Naive thymus-derived CD4-positive, alpha-beta T cell (primary cell): ENCODE results near the gene SH3RF3. TPM values are rescaled to one million over a fixed set of nuclear protein-coding genes. Genes with fewer than 3 reads are reported as not detected.

ENCODE experiments used
- ATAC-seq: fragments of 150-1000 bp; cut with Tn5 transposase; 2 replicates; pipeline ENCODE4 v1.10.0; 2021; ENCODE audit warnings: mild to moderate bottlenecking, moderate library complexity
- CTCF ChIA-PET: fragments of 350-600 bp; sonication (Branson Sonifier 250); formaldehyde crosslinking; loops from one replicate; lab custom pipeline; 2021; ENCODE audit warnings: antibody characterized with exemption; lab: Charles Lee
- POLR2A ChIA-PET: fragments of 350-600 bp; sonication (Branson Sonifier 250); formaldehyde crosslinking; loops from one replicate; lab custom pipeline; 2021; ENCODE audit warnings: antibody characterized with exemption, inconsistent platforms; lab: Charles Lee
- DNase-seq, 9 donors: peaks; one replicate each; pipeline versions ENCODE4 v3.0.0 to v3.0.0-alpha.2; 2020 to 2022; ENCODE audit warnings: mixed read lengths in 1 of 9
- H3K27ac ChIP-seq: one replicate; pipeline ENCODE4 v1.7.0; 2013; ENCODE audit warnings: mild to moderate bottlenecking, low read depth, low read length, moderate library complexity
- H3K27me3 ChIP-seq, 2 donors: one replicate each; pipeline ENCODE4 v1.7.0; 2013; ENCODE audit warnings: low read length in 2 of 2, mild to moderate bottlenecking in 2 of 2, moderate library complexity in 2 of 2; ENCODE audit not compliant: control insufficient read depth in 2 of 2, insufficient read depth in 2 of 2
- H3K36me3 ChIP-seq, 3 experiments: 1 replicate in 2 of 3; 2 replicates in 1 of 3; pipeline ENCODE4 v1.7.0; 2013; ENCODE audit warnings: low read length in 3 of 3, mild to moderate bottlenecking in 3 of 3, moderate library complexity in 1 of 3; ENCODE audit not compliant: insufficient read depth in 3 of 3, control insufficient read depth in 2 of 3
- H3K4me1 ChIP-seq, 2 donors: one replicate each; pipeline ENCODE4 v1.7.0; 2013; ENCODE audit warnings: low read length in 2 of 2, mild to moderate bottlenecking in 2 of 2, moderate library complexity in 1 of 2; ENCODE audit not compliant: control insufficient read depth in 2 of 2, insufficient read depth in 2 of 2
- H3K4me3 ChIP-seq: 2 replicates; pipeline ENCODE4 v1.7.0; 2013; ENCODE audit warnings: mild to moderate bottlenecking, low read length
- H3K9me3 ChIP-seq, 3 experiments: 1 replicate in 2 of 3; 2 replicates in 1 of 3; pipeline ENCODE4 v1.7.0; 2013; ENCODE audit warnings: low read length in 3 of 3; ENCODE audit not compliant: control insufficient read depth in 2 of 3
- H3K27ac Mint-ChIP-seq, 9 donors: one replicate each; pipeline ENCODE4 v1.8.0; 2020 to 2022; ENCODE audit warnings: mixed read lengths in 9 of 9, mild to moderate bottlenecking in 8 of 9, moderate library complexity in 5 of 9, inconsistent platforms in 2 of 9
- H3K27me3 Mint-ChIP-seq, 5 donors: one replicate each; pipeline ENCODE4 v1.8.0; 2021 to 2022; ENCODE audit warnings: mixed read lengths in 5 of 5, mild to moderate bottlenecking in 1 of 5
- H3K36me3 Mint-ChIP-seq, 5 donors: one replicate each; pipeline ENCODE4 v1.8.0; 2020 to 2022; ENCODE audit warnings: mixed read lengths in 5 of 5, mild to moderate bottlenecking in 3 of 5, inconsistent platforms in 1 of 5
- H3K4me1 Mint-ChIP-seq, 7 donors: one replicate each; pipeline ENCODE4 v1.8.0; 2020 to 2022; ENCODE audit warnings: mixed read lengths in 7 of 7, mild to moderate bottlenecking in 3 of 7, inconsistent platforms in 1 of 7
- H3K4me3 Mint-ChIP-seq, 10 donors: one replicate each; pipeline ENCODE4 v1.8.0; 2020 to 2022; ENCODE audit warnings: mild to moderate bottlenecking in 10 of 10, mixed read lengths in 10 of 10, moderate library complexity in 6 of 10, inconsistent platforms in 2 of 10
- H3K9me3 Mint-ChIP-seq, 11 donors: one replicate each; pipeline ENCODE4 v1.8.0; 2020 to 2022; ENCODE audit warnings: mixed read lengths in 11 of 11, mild to moderate bottlenecking in 4 of 11, inconsistent platforms in 1 of 11, moderate library complexity in 1 of 11
- intact Hi-C, 2 donors: fragments of 100-400 bp; cut with micrococcal nuclease; formaldehyde crosslinking; loops; one replicate each; pipeline ENCODE4 v1.15.1; 2023
- polyA plus RNA-seq, 2 donors: library from polyadenylated mRNA; unstranded; fragments of 300-500 nt; fragmentation: Illumina TruSeq; gene quantifications; one replicate each; pipeline ENCODE4 v1.2.3, GENCODE V29; 2021
- total RNA-seq, 6 experiments: library from RNA in 5 of 6; stranded (reverse) in 5 of 6; gene quantifications; 1 replicate in 5 of 6; 2 replicates in 1 of 6; pipeline ENCODE4 v1.2.3 and lab custom pipeline; 2021 to 2026

SH3RF3 gene
- total and polyA plus RNA-seq, 7 experiments from 2014 or later: 0.19 to 11.5 (median 4.8) TPM

DNA sequence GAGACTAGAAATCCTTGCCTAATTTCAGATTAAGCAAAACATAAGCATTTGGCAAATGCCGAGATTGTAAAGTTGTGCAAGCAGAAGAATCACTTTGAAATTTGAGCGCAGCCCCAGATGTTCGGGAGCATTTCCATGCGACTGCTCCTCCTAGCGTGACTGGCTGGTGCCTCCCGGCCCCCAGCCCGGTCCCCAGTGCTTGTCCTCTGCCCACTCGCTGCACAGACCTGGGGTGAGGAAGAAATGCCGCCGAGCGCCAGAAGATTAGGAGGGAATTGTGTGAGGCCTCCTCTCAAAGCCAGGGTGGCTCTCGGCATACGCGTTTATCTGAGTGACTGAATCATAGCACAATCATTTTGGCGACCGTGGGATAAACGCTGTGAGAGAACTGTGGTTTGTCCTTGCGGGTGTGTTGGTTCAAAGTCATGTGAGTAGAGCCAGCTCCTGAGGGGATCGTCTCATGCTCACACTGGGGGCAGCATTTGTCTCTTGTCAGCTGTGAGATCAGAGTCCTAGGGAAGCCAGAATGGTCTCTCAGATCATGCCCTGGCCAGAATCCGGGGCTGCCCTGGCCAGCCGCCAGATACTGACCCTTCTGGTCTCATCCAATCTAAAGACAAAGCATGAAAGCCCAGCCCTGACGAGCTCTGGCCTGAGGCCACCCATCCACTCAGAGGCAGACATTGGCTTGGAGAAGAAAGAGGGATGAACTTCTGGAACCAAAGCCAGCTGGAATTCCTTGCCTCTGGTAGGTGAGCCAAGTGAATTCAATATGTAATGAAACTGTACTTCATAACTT is 189.3 kb downstream of the SH3RF3 start:
- ChIA-PET CTCF (no interaction called here), POLR2A (interaction anchor here (0.6 kb wide), 1 partner anchor 15 kb away, joined by 3 read pairs; no protein-coding TSS in a partner anchor)
- H3K4me3 ChIP-seq: no peak overlapping the region
- no peaks in the 10 kb centered on the region for H3K27me3 ChIP-seq
- no peaks in the 10 kb centered on the region for H3K36me3 ChIP-seq
- Mint-ChIP-seq H3K9me3 (peaks cover 0 to 2% (median 0%) of the 10 kb centered on the region in 11 donors), H3K36me3 (no peaks in the 10 kb centered on the region), H3K4me1 (peaks cover 14 to 67% (median 32%) of the 10 kb centered on the region in 7 donors), H3K4me3 (no peak overlapping the region), H3K27ac (peak overlapping the region in 1 of 9 donors; percentile 34), H3K27me3 (peaks cover 0 to 35% (median 0%) of the 10 kb centered on the region in 5 donors)
- intact Hi-C loops: no loop called here
- DNase-seq (no peak), ATAC-seq (no peak)
- no peak overlapping the region for H3K27ac ChIP-seq
- no peaks in the 10 kb centered on the region for H3K9me3 ChIP-seq
- peaks cover 0 to 14% of the 10 kb centered on the region in 2 donors for H3K4me1 ChIP-seq

DNA sequence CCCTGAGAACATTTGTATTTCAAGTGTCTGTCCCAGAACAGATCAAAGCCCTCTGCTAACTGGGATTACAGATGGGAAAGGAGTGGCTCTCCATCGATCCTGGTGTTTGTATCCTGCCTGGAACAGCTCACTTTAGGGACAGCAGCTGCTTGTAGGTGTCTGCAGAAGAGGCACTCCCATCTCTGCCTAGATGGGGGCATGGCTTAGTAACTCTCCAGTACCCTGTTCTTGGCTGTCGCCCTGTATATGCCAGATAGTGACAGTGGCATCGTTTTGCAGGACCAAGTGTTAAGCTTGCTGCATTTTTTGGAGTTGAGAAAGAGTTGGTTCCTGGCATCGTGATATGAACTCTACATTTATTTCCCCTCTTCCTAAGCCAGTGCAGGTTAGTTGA is 189.9 kb downstream of the SH3RF3 start:
- Histone ChIP-seq H3K27ac (no peak overlapping the region), H3K27me3 (no peaks in the 10 kb centered on the region), H3K36me3 (no peaks in the 10 kb centered on the region), H3K4me1 (peaks cover 0 to 14% of the 10 kb centered on the region in 2 donors), H3K4me3 (no peak overlapping the region), H3K9me3 (no peaks in the 10 kb centered on the region)
- Mint-ChIP-seq H3K27ac (peak overlapping the region in 1 of 9 donors; percentile 34), H3K9me3 (peaks cover 0 to 2% (median 0%) of the 10 kb centered on the region in 11 donors), H3K36me3 (no peaks in the 10 kb centered on the region), H3K4me3 (peak overlapping the region in 4 of 10 donors; percentile 40 to 62 (median 51)), H3K27me3 (peaks cover 0 to 35% (median 0%) of the 10 kb centered on the region in 5 donors), H3K4me1 (peaks cover 14 to 69% (median 32%) of the 10 kb centered on the region in 7 donors)
- ChIA-PET CTCF (interaction anchor here (1.0 kb wide), 1 partner anchor 191 kb away, joined by 3 read pairs; no protein-coding TSS in a partner anchor), POLR2A (interaction anchor here (0.6 kb wide), 2 partner anchors 14 to 329 kb away, joined by 3 to 4 read pairs; no protein-coding TSS in a partner anchor)
- no peak for DNase-seq
- intact Hi-C loops: no loop called here
- no peak for ATAC-seq

DNA sequence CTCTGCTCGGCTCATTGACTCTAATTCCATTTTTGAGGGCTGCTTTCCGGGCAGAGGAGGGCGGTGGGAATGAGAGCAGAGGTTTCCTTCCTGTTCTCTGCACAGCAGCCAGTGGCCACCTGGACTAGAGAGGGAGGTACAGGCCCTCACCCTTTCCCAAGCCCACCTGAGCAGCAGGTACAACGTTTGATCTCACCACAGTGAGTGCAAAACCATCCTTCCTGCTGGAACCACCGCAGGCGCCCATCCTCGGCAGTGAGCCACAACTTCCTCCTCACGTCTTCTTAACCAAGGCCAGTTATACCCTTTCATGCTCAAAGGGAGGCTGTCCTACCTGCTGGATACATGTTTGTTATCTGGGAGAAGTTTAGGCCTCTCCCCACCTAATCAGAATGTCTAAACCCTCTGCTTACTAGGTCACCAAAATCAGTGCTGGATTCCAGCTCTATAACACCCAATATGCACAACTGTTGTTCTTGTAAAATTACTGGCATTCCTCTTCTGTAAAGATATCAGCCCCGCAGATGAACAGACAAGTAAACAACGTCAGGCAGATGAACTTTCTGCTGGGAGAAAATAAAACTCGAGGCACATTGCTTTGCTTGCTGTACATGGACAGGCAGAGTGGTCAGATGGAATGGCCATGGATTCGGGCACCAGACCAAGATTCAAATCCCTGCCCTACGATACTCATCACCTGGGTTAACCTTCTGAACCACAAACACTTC is 191.4 kb downstream of the SH3RF3 start:
- H3K27me3 ChIP-seq: no peaks in the 10 kb centered on the region
- peaks cover 0 to 33% (median 0%) of the 10 kb centered on the region in 5 donors for H3K27me3 Mint-ChIP-seq
- ATAC-seq (no peak), DNase-seq (peak in 1 of 9 donors; percentile 19)
- peaks cover 0 to 14% of the 10 kb centered on the region in 2 donors for H3K4me1 ChIP-seq
- no peaks in the 10 kb centered on the region for H3K36me3 ChIP-seq
- ChIA-PET CTCF (no interaction called here), POLR2A (interaction anchor here (1.2 kb wide), 1 partner anchor 35 kb away, joined by 3 read pairs; no protein-coding TSS in a partner anchor)
- H3K9me3 Mint-ChIP-seq: peaks cover 0 to 2% (median 0%) of the 10 kb centered on the region in 11 donors
- intact Hi-C loops: no loop called here
- H3K4me3 Mint-ChIP-seq: peak overlapping the region in 8 of 10 donors; percentile 34 to 62 (median 50)
- no peak overlapping the region for H3K4me3 ChIP-seq
- H3K27ac ChIP-seq: no peak overlapping the region
- H3K36me3 Mint-ChIP-seq: peaks cover 0 to 3% (median 0%) of the 10 kb centered on the region in 5 donors
- H3K27ac Mint-ChIP-seq: peak overlapping the region in 6 of 9 donors; percentile 11 to 70 (median 28)
- H3K4me1 Mint-ChIP-seq: peaks cover 15 to 61% (median 34%) of the 10 kb centered on the region in 7 donors
- no peaks in the 10 kb centered on the region for H3K9me3 ChIP-seq

DNA sequence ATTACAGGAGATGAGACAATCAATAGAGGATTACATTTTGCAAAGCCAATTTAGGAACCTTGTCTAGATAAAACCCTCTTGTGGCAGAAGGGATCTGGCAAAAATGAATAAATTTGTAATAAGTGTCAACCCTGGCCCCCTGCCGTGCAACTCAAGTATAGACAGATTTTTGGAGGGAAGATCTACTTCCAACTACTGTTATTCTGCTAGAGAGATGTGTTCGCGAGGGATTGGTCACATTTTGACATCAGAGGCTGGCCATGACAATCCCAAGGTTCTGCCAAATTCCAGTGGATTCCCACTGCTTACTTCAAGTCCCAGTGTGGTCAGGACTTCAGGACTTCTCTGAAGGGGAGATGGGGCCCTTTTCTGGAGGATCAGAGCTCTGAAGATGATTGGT is 192.6 kb downstream of the SH3RF3 start:
- H3K27ac Mint-ChIP-seq: peak overlapping the region in 2 of 9 donors; percentile 37 to 39

DNA sequence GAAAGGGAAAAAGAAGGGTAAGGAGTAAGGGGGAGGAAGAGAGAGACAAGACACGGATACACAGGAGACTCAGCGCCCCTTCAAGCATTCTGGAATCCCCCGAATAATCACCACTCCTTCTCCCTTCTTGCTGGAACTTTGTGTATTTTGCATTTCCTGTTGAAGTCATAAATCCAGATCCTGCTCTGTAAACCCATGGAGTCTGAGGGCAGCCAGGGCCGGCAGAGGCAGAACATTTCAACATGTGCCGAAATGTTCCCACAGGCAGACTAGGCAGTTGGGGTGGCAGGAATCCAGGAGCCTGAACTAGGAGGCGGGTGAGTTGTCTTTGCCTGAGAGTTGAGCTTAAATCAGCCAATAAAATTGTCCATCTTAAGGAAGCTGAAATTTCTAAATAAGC is 193.1 kb downstream of the SH3RF3 start:
- peaks cover 0 to 3% (median 0%) of the 10 kb centered on the region in 5 donors for H3K36me3 Mint-ChIP-seq
- CTCF ChIA-PET: no interaction called here
- intact Hi-C loops: no loop called here
- peaks cover 6 to 47% (median 35%) of the 10 kb centered on the region in 7 donors for H3K4me1 Mint-ChIP-seq
- ATAC-seq: no peak
- H3K36me3 ChIP-seq: no peaks in the 10 kb centered on the region
- H3K27ac ChIP-seq: no peak overlapping the region
- peak overlapping the region in 2 of 9 donors; percentile 19 to 37 for H3K27ac Mint-ChIP-seq
- DNase-seq: no peak
- no peaks in the 10 kb centered on the region for H3K27me3 ChIP-seq
- peaks cover 0 to 2% (median 0%) of the 10 kb centered on the region in 11 donors for H3K9me3 Mint-ChIP-seq
- no peak overlapping the region for H3K4me3 Mint-ChIP-seq
- H3K4me1 ChIP-seq: peaks cover 0 to 14% of the 10 kb centered on the region in 2 donors
- H3K9me3 ChIP-seq: no peaks in the 10 kb centered on the region
- POLR2A ChIA-PET: interaction anchor here (1.2 to 1.7 kb wide), 2 partner anchors 18 to 27 kb away, joined by 3 read pairs; no protein-coding TSS in a partner anchor
- H3K27me3 Mint-ChIP-seq: peaks cover 0 to 35% (median 0%) of the 10 kb centered on the region in 5 donors
- no peak overlapping the region for H3K4me3 ChIP-seq

More for the DNA sequence above, 192.6 kb downstream of the SH3RF3 start:
- DNase-seq (no peak), ATAC-seq (no peak)
- H3K27ac ChIP-seq: no peak overlapping the region
- ChIA-PET POLR2A (interaction anchor here (1.2 kb wide), 1 partner anchor 36 kb away, joined by 3 read pairs; no protein-coding TSS in a partner anchor), CTCF (no interaction called here)
- intact Hi-C loops: no loop called here
- no peak overlapping the region for H3K4me3 ChIP-seq
- H3K27me3 ChIP-seq: no peaks in the 10 kb centered on the region
- H3K4me1 ChIP-seq: peaks cover 0 to 14% of the 10 kb centered on the region in 2 donors
- H3K36me3 Mint-ChIP-seq: peaks cover 0 to 3% (median 0%) of the 10 kb centered on the region in 5 donors
- H3K9me3 ChIP-seq: no peaks in the 10 kb centered on the region
- peaks cover 0 to 2% (median 0%) of the 10 kb centered on the region in 11 donors for H3K9me3 Mint-ChIP-seq
- peaks cover 7 to 52% (median 35%) of the 10 kb centered on the region in 7 donors for H3K4me1 Mint-ChIP-seq
- H3K4me3 Mint-ChIP-seq: no peak overlapping the region
- H3K27me3 Mint-ChIP-seq: peaks cover 0 to 34% (median 0%) of the 10 kb centered on the region in 5 donors
- H3K36me3 ChIP-seq: no peaks in the 10 kb centered on the region

DNA sequence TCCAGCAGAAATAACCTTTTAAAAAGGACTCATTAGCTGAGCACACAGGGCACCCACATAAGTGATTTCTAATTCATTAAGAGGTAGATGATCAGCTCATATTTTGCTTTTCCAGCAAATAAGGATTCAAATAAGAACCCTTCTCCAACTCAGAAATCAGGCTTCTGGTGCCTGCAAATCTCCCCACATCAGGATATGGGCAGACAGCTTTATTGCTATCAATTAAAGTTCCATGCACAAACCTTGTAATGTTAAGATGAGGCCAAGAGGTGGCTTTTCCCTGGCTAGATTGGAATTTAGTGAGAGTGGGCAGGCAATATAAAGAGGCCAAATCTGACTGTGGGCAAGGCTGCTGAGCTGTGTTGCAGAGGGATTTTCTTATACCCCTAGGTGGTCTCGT is 193.6 kb downstream of the SH3RF3 start:
- H3K9me3 ChIP-seq: no peaks in the 10 kb centered on the region
- Mint-ChIP-seq H3K36me3 (peaks cover 0 to 3% (median 0%) of the 10 kb centered on the region in 5 donors), H3K4me3 (no peak overlapping the region), H3K4me1 (peaks cover 6 to 43% (median 30%) of the 10 kb centered on the region in 7 donors), H3K27ac (peak overlapping the region in 3 of 9 donors; percentile 19 to 66 (median 34)), H3K9me3 (peaks cover 0 to 2% (median 0%) of the 10 kb centered on the region in 11 donors), H3K27me3 (peaks cover 0 to 35% (median 0%) of the 10 kb centered on the region in 5 donors)
- ChIA-PET POLR2A (interaction anchor here (1.2 to 1.7 kb wide), 2 partner anchors 17 to 26 kb away, joined by 3 read pairs; no protein-coding TSS in a partner anchor), CTCF (no interaction called here)
- intact Hi-C loops: no loop called here
- H3K27ac ChIP-seq: no peak overlapping the region
- peaks cover 0 to 14% of the 10 kb centered on the region in 2 donors for H3K4me1 ChIP-seq
- H3K27me3 ChIP-seq: no peaks in the 10 kb centered on the region
- no peak overlapping the region for H3K4me3 ChIP-seq
- no peak for DNase-seq
- no peak for ATAC-seq
- H3K36me3 ChIP-seq: no peaks in the 10 kb centered on the region
